K562 (cell line): ENCODE data around the gene TLR8. TPM values are rescaled to one million over a fixed set of nuclear protein-coding genes. Genes with fewer than 3 reads are reported as not detected.
A peak's percentile ranks its signal among the peaks of the same experiment; 100 is the strongest.

Experiments
- ADNP ChIP-seq: fragments of 200-800 bp; sonication (Bioruptor generic); IDR thresholded peaks from 2 replicates; pipeline ENCODE4 v1.6.1; 2016; ENCODE audit warnings: missing genetic modification characterization, missing compliant biosample characterization
- CHCHD3 ChIP-seq: fragments of 250-450 bp; sonication (Bioruptor Pico); IDR thresholded peaks from 2 replicates; pipeline ENCODE4 v2.1.2; 2022; ENCODE audit warnings: mild to moderate bottlenecking
- CREB3L1 ChIP-seq: fragments of 450-650 bp; IDR thresholded peaks from 2 replicates; pipeline ENCODE4 v1.6.1; 2014; ENCODE audit warnings: low read depth, mild to moderate bottlenecking, moderate library complexity, borderline replicate concordance
- ELK3 ChIP-seq: fragments of 450-650 bp; formaldehyde crosslinking; IDR thresholded peaks from 2 replicates; pipeline ENCODE4 v1.4.0; 2020; ENCODE audit warnings: mild to moderate bottlenecking
- ETV6 ChIP-seq, 3 experiments: fragments of 150-350 bp in 1 of 3; sonication (generic) in 1 of 3; formaldehyde crosslinking in 1 of 3; IDR thresholded peaks; 2 replicates each; pipeline versions ENCODE4 v1.6.1 to v1.8.0; 2014 to 2022; ENCODE audit warnings: borderline replicate concordance in 2 of 3, low read depth in 2 of 3, antibody characterized with exemption in 1 of 3, low read length in 1 of 3, mild to moderate bottlenecking in 1 of 3, missing genetic modification reagents in 1 of 3
- IFI16 ChIP-seq: fragments of 250-450 bp; sonication (Bioruptor Pico); IDR thresholded peaks from 2 replicates; pipeline ENCODE4 v2.1.2; 2022; ENCODE audit warnings: mild to moderate bottlenecking, inconsistent platforms
- KAT7 ChIP-seq: sonication (generic); formaldehyde crosslinking; IDR thresholded peaks from 2 replicates; pipeline ENCODE4 v1.8.0; 2022; ENCODE audit warnings: missing genetic modification reagents, mild to moderate bottlenecking, borderline replicate concordance
- L3MBTL2 ChIP-seq: fragments of 450-650 bp; IDR thresholded peaks from 2 replicates; pipeline ENCODE4 v1.6.1; 2016; ENCODE audit warnings: mild to moderate bottlenecking, moderate library complexity
- NCOR1 ChIP-seq: fragments of 450-650 bp; IDR thresholded peaks from 2 replicates; pipeline ENCODE4 v1.6.1; 2016; ENCODE audit warnings: mild to moderate bottlenecking, moderate library complexity
- NR2C2 ChIP-seq, 2 experiments: fragments of 200-800 bp in 1 of 2; sonication (Bioruptor generic) in 1 of 2; sonication (generic) in 1 of 2; formaldehyde crosslinking in 1 of 2; IDR thresholded peaks; 2 replicates each; pipeline versions ENCODE4 v1.6.1 to v1.8.0; 2016 to 2022; ENCODE audit warnings: mild to moderate bottlenecking in 1 of 2, missing compliant biosample characterization in 1 of 2, missing genetic modification characterization in 1 of 2, missing genetic modification reagents in 1 of 2
- NR3C1 ChIP-seq: sonication (generic); formaldehyde crosslinking; IDR thresholded peaks from 2 replicates; pipeline ENCODE4 v1.8.1; 2022; ENCODE audit warnings: missing genetic modification reagents
- PHF20 ChIP-seq: fragments of 450-650 bp; IDR thresholded peaks from 2 replicates; pipeline ENCODE4 v1.6.1; 2018; ENCODE audit not compliant: partially characterized antibody
- PTBP1 ChIP-seq: fragments of 200-400 bp; formaldehyde crosslinking; IDR thresholded peaks from 2 replicates; pipeline ENCODE4 v1.6.1; 2017; ENCODE audit warnings: low read depth, low read length
- U2AF2 ChIP-seq: fragments of 200-400 bp; formaldehyde crosslinking; optimal IDR thresholded peaks from 2 replicates; pipeline ENCODE3; 2017; ENCODE audit warnings: low read depth, mild to moderate bottlenecking, low read length
- YY1 ChIP-seq, 3 experiments: IDR thresholded peaks; 2 replicates each; pipeline ENCODE4 v1.6.1; 2011; ENCODE audit warnings: low read length in 2 of 3, mild to moderate bottlenecking in 2 of 3, moderate library complexity in 2 of 3, borderline replicate concordance in 1 of 3, control low read depth in 1 of 3, low read depth in 1 of 3; ENCODE audit not compliant: insufficient read depth in 3 of 3, insufficient replicate concordance in 2 of 3, control insufficient read depth in 1 of 3, insufficient read length in 1 of 3; ENCODE audit errors: extremely low read depth in 1 of 3
- ZBTB1 ChIP-seq: sonication (generic); formaldehyde crosslinking; IDR thresholded peaks from 2 replicates; pipeline ENCODE4 v1.8.1; 2023; ENCODE audit warnings: missing genetic modification reagents, low read depth, mild to moderate bottlenecking, borderline replicate concordance
- ZBTB33 ChIP-seq: sonication (generic); formaldehyde crosslinking; IDR thresholded peaks from 2 replicates; pipeline ENCODE4 v1.8.1; 2023; ENCODE audit warnings: mild to moderate bottlenecking, missing genetic modification reagents
- ZNF124 ChIP-seq: sonication (generic); formaldehyde crosslinking; IDR thresholded peaks from 2 replicates; pipeline ENCODE4 v1.8.1; 2022; ENCODE audit warnings: missing genetic modification reagents
- ZNF274 ChIP-seq: IDR thresholded peaks from 2 replicates; pipeline ENCODE4 v1.6.1; 2011; ENCODE audit warnings: low read depth, mild to moderate bottlenecking, low read length, moderate library complexity, borderline replicate concordance
- ZNF316 ChIP-seq: fragments of 450-650 bp; IDR thresholded peaks from 2 replicates; pipeline ENCODE4 v1.6.1; 2016
- ZZZ3 ChIP-seq: fragments of 450-650 bp; IDR thresholded peaks from 2 replicates; pipeline ENCODE4 v1.6.1; 2016; ENCODE audit warnings: antibody characterized with exemption, mild to moderate bottlenecking, moderate library complexity
- polyA plus RNA-seq, 8 experiments: library from polyadenylated mRNA; depleted of rRNA in 4 of 8; stranded (reverse) in 5 of 8; unstranded in 3 of 8; fragments of >200 nt; fragmentation: Nextera tagmentation in 2 of 8; fragmentation: Illumina TruSeq in 1 of 8; extraction: Ambion mirVana in 2 of 8; extraction: Trizol in 1 of 8; gene quantifications; 2 replicates each; pipeline versions ENCODE4 v1.2.1 to v1.2.3, GENCODE V29; 2011 to 2014; ENCODE audit warnings: inconsistent platforms in 1 of 8, missing spikeins in 1 of 8
- total RNA-seq, 7 experiments: library from RNA; depleted of rRNA in 6 of 7; stranded (reverse); fragments of >200 nt in 6 of 7; fragmentation: Illumina TruSeq in 2 of 7; extraction: Trizol in 2 of 7; gene quantifications; 2 replicates each; pipeline versions ENCODE4 v1.2.1 to v1.2.3, GENCODE V29; 2011 to 2021; ENCODE audit warnings: low replicate concordance in 1 of 7

The TLR8 gene
- total and polyA plus RNA-seq, 9 of the 15 experiments (the other 6 are each of a cell fraction or from before 2014, with no cell fraction given): not detected

- TF ChIP-seq IFI16 (CRISPR knock-in tag) (no peak), L3MBTL2 (no peak), CREB3L1 (no peak; the same call in 1 of the 2 replicates), CHCHD3 (CRISPR knock-in tag) (no peak), NR3C1 (CRISPR knock-in tag) (no peak), ELK3 (CRISPR knock-in tag) (no peak), YY1 (IDR thresholded peaks at IDR 0.05; ENCODE audit: borderline replicate concordance in 1 of 3, control insufficient read depth in 1 of 3, extremely low read depth in 1 of 3, insufficient read depth in 3 of 3, insufficient read length in 1 of 3, insufficient replicate concordance in 2 of 3, low read depth in 1 of 3, low read length in 2 of 3) (no peak), ZNF124 (CRISPR knock-in tag) (no peak), ZNF274 (no peak), PTBP1 (no peak), PHF20 (no peak), ZNF316 (no peak), KAT7 (CRISPR knock-in tag) (no peak), NR2C2 (CRISPR knock-in tag; IDR thresholded peaks at IDR 0.05) (no peak), NR2C2 (tag; IDR thresholded peaks at IDR 0.05) (peak; percentile 10), ZBTB33 (no peak), ETV6 (IDR thresholded peaks at IDR 0.05; ENCODE audit: borderline replicate concordance in 1 of 2, low read depth in 2 of 2, low read length in 1 of 2) (no peak), ETV6 (CRISPR knock-in tag; IDR thresholded peaks at IDR 0.05; ENCODE audit: borderline replicate concordance) (no peak), ADNP (tag) (0 out of 2 replicates have a peak, but pooled peaks have one; percentile 12), U2AF2 (no peak), ZZZ3 (no peak), NCOR1 (no peak), ZBTB1 (no peak)
Measured at GRCh38 chrX:12956704-12957534, 50.5 kb downstream of the TLR8 start (continued).
